ENCODE data around the gene PGK1.
"Not testable (repeated sequence)": the region's sequence is repeated elsewhere in the genome, so short reads cannot be mapped to it uniquely, and the experiment has no call there.

The PGK1 gene

GRCh38 chrX:78116766-78117165, 12.7 kb downstream of the PGK1 start:
- no peak for DNase-seq

DNA sequence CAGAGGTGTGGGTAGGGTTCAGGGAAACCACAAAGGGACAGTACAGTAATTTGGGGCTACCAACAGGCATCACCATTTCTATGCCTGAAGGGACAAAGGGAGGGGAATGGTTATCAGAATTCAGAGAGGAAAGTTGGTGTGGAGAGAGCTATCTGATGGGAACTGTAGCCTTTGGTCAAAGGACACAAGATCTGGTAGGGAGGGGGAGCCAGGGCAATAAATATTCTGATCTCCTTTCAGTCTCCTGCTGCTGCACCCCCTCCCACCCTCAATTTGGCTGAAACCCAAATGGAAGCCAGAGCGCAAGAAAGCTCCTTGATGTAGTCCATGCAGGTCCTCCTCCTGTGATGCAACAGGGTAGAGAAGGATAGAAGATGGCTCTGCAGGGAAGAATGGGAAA, 14.6 kb downstream of the PGK1 start:
- no peak for DNase-seq

DNA sequence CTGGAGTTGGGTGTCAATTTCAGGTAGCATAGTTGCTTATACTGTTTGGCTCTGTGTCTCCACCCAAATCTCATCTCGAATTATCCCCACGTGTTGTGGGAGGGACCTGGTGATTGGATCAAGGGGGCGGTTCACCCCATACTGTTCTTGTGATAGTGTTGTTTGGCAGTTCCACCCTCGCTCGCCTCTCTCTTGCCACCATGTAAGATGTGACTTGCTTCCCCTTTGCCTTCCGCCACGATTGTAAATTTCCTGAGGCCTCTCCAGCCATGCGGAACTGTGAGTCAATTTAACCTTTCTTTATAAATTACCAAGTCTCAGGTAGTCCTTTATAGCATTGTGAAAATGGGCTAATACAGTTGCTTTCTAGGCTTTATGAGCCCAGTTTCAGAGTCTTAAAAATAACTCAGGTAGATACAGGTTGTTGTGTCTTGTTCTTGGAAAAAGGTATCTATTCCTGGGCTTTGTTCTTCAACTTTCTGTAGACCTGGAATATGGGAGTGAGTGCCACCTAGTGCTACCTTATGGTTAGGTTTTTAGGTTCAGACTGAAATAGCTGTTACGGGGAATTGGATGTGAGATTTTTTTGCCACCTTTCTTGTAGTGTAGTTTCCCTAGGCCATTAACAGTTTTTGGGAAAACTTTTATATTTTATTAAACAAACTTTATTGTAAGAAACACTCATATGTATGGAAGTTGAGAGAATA, 15.6 kb downstream of the PGK1 start:
- peak; percentile 12 for DNase-seq

- no peak for DNase-seq
Observed at GRCh38 chrX:78123190-78123589, 19.1 kb downstream of the PGK1 start.

DNA sequence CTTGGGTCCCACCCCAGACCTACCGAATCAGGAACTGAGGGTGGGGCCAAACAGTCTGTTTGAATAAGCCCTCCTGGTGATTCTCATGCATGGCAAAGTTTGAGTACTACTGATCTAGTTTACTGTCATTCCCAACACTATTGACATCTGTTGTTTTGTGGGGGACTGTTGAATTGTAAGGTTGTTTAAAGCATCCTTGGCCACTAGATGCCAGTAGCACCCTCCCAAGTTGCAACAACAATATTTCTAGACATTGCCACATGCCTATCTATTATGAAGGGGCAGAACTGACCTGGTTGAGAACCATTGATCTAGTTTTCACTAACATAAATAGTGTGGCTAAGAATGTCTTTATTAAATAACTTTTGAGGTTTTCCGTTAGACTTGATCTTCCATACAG, 20.3 kb downstream of the PGK1 start:
- DNase-seq: no peak

DNA sequence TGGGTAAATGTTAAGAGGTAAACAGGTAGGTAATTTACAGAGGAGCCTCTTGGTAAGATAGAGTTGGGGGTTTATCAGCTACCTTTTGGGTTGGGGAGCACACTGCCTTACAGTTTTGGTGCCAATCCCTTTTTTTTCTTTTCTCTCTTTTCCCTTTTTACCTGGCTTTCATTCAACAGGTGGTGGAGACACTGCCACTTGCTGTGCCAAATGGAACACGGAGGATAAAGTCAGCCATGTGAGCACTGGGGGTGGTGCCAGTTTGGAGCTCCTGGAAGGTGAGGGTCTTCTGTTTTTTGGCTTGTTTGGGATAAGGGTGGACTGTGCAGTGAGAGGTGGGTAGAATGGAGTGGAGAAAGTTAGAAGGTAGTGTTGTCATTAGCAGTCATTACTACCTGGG, 21.1 kb downstream of the PGK1 start:
- DNase-seq: no peak

DNA sequence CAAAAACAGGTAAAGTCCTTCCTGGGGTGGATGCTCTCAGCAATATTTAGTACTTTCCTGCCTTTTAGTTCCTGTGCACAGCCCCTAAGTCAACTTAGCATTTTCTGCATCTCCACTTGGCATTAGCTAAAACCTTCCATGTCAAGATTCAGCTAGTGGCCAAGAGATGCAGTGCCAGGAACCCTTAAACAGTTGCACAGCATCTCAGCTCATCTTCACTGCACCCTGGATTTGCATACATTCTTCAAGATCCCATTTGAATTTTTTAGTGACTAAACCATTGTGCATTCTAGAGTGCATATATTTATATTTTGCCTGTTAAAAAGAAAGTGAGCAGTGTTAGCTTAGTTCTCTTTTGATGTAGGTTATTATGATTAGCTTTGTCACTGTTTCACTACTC, 21.7 kb downstream of the PGK1 start:
- not testable (repeated sequence) for DNase-seq

- DNase-seq: no peak
Observed at GRCh38 chrX:78129714-78130113, 25.7 kb downstream of the PGK1 start.

GRCh38 chrX:78130396-78130795, 26.3 kb downstream of the PGK1 start:
- DNase-seq: no peak

DNA sequence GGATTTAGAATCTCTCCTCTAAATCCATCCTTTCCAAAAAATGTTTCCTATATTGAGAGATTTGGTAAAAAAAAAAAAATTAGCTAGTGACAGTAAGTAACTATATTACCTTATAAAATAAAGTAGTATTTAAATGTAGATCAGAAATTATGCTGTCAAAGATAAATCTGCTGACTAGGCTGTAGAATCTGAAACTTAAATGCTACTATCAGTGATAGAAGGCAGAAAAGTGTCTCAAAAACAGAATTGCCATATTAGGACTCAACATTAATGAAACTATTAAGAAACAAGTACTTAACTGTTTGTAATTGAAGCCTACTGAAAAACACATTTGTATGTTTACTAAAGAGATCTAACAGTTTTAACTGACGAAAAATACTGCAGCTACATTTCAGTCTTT, 27.1 kb downstream of the PGK1 start:
- DNase-seq: no peak

DNA sequence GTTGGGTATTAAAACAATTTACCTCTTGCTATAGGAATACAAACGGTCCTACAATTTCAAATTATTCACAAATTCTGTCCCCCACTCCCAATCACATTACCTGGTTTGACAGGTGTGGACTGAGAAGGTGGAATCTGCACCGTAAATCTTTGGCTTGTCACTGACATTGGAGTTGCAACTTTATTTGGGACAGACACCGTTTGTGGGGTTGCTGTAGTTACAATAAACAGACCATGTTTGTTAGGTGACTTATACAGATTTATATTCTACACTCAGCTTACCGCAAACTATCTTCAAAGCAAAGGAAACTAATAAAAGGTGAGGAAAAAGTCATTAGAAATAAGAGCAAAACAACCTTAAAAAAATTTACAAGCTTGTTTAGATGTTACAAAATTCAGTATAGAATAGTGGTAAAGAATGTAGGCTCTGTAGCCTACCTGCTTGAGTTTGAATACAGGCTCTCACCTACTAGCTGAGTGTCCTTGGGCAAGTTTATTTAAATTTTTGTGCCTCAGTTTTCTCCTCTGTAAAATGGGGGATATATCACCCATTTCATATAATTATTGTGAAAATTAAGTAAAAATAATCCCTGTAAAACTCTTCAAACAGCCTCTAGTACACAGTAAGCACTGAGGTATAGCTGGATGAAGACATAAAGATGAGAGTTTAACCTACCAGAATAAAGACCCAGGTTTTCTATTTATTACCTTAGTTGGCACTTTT, 29.4 kb downstream of the PGK1 start:
- DNase-seq: no peak

DNA sequence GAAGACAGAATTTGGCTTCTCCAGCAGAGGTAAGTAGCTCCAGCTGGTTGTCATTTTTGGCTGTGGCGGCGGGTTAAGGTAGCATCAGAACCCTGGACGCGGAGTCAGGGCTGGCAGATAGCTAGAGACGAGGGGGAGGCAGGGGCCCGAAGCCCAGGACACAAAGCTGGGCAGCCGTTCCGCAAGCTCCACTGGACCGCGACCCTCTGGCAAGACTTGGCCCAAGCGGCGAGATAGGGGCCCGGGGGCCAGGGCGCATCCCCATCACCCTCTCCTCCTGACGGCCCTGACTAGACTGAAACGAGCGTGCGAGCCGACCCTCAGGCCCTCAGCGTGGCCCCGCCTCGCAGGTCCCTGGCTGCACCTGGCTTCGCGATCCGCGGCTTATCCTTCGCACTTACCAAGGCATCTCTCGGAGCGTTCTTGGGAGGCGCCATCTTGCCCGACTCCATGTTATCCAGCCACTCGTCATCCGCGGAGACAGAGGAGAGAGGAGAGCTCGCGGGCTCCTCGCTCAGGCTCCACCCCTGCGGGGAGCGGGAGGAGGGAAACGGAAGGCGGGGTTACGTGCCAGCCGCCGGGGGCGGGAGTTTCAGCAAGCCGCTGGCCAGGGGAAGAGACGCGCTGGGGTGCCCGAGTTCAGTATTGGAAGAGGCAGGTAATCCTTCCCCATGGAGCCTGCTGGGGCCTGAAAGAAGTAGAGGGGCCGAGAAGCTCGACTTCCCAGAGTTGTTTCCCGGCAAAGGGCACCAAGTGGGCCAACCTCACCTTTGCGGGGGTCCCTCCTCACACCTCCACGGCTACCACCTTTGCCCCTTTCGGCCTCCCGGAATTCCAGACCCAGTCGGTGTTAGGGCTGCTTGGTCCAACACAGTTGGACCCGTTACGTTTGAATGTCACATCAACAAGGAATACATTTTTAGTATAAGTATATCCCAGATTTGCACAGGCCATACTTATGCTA, 35.4 kb downstream of the PGK1 start, which contains the start of gene TAF9B:
TSS of gene TAF9B (minus strand) at position 491 of the 964 bp plus-strand sequence. CDS start at position 452, 39 bp downstream.
- DNase-seq: peak; percentile 85

DNA sequence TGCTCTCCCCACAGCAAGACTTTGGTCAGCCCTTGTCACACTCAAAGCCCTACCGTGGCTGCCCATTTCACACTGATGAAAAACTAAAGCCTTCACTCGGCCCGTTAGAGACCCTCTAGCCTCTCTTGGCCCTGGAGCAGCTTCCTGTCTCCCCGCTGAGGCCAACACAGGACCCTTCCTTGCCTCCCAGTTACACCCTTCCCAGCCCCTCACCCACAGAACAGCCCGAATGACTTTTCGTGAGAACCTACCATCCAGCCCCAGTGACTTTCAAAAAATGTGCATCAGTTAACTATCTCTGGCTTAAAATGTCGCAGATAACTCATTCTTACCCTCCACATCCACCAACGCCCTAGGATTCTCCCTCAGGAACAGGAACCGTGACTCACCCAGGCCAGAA, 36.2 kb downstream of the PGK1 start:
- DNase-seq: no peak

DNA sequence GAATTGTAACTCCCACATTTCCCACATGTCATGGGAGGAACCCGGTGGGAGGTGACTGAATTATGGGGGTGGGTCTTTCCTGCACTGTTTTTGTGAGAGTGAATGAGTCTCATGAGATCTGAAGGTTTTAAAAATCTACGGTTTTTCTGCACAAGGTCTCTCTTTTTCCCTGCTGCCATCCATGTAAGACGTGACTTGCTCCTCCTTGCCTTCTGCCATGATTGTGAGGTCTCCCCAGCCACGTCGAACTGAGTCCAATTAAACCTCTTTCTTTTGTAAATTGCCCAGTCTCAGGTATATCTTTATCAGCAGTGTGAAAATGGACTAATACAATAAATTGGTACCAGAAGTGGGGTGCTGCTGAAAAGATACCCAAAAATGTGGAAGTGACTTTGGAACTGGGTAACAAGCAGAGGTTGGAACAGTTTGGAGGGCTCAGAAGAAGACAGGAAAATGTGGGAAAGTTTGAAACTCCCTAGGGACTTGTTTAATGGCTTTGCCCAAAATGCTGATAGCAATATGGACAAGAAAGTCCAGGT, 43.0 kb downstream of the PGK1 start:
- DNase-seq: not testable (repeated sequence)

DNA sequence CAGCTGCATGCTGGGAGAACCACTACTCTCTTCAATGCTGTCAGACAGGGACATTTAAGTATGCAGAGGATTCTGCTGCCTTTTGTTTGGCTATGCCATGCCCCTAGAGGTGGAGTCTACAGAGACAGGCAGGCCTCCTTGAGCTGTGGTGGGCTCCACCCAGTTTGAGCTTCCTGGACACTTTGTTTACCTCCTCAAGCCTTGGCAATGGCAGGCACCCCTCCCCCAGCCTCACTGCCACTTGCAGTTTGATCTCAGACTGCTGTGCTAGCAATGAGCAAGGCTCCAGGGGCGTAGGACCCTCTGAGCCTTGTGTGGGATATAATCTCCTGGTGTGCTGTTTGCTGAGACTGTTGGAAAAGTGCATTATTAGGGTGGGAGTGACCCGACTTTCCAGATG, 53.3 kb downstream of the PGK1 start:
- not testable (repeated sequence) for DNase-seq

DNA sequence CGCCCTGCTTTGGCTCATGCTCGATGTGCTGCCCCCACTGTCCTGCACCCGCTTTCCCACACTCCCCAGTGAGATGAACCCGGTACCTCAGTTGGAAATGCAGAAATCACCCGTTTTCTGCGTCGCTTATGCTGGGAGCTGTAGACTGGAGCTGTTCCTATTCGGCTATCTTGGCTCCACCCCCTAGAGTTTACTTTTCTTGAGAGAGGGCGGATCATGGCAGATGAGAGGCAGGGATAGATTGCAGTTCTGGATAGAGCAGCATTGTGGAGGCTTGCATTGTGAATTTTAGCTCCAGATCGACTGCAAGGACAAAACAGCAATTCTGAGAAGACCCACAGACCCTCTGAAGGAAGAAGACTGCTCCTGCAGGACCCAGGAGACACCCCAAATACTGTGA, 53.8 kb downstream of the PGK1 start:
- not testable (repeated sequence) for DNase-seq

GRCh38 chrX:78160711-78161110, 56.7 kb downstream of the PGK1 start:
- not testable (repeated sequence) for DNase-seq

- DNase-seq: not testable (repeated sequence)
Observed at GRCh38 chrX:78163175-78163574, 59.1 kb downstream of the PGK1 start.

DNA sequence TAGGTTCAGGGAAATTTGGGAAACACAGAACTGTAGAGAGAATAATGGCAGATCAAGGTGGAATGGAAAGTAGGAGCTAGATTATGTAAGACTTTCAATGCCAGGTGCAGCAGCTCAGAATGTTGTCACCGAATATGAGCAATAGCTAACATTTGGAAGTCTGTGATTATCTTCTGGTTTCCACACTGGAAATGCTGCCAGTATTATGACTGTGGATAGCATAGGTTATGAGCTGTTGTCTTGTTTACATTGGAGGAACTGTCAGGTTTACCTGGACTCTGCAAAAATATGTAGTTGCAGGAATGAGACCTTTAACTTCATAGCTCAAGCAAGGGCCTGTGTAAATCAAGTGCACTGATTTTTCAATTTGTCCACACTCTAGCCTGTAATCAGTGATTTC, 61.4 kb downstream of the PGK1 start:
- DNase-seq: no peak

DNA sequence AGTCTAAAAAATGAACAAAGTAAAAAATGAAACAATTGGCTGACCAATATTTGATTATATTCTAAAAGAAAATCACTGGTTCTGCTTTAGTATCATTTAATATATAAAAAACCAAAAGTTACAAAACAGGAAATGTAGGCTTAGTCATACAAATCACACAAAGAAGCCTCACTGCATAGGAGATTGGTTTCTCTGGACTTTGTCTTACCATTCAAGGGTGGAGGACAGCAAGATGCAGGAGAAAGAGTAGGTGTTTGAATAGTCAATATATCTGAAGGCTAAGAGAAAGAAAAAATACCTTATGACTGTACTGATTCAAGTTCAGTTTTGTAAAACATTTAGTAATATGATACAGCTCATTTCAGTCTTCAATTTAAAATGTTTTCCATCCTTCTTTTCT, 64.0 kb downstream of the PGK1 start:
- DNase-seq: no peak
